H9 (cell line): ENCODE results near the gene TRPC4AP. TPM values are rescaled to one million over a fixed set of nuclear protein-coding genes. Genes with fewer than 3 reads are reported as not detected.

Source experiments
- DNase-seq: peaks from one replicate; pipeline ENCODE4 v3.0.0-alpha.2; 2017
- H2AFZ ChIP-seq: one replicate; pipeline ENCODE4 v1.6.1; 2013; ENCODE audit warnings: mild to moderate bottlenecking, low read length, control low read depth, moderate library complexity
- H2AK5ac ChIP-seq: 2 replicates; pipeline ENCODE4 v1.6.1; 2013; ENCODE audit warnings: low read length, control low read depth, mixed read lengths; ENCODE audit not compliant: insufficient read length
- H2BK120ac ChIP-seq: one replicate; pipeline ENCODE4 v1.6.1; 2013; ENCODE audit warnings: low read depth, mild to moderate bottlenecking, low read length, control low read depth, inconsistent platforms; ENCODE audit not compliant: poor library complexity, severe bottlenecking
- H2BK12ac ChIP-seq: 2 replicates; pipeline ENCODE4 v1.6.1; 2013; ENCODE audit warnings: low read length, control low read depth, mixed read lengths, low read depth; ENCODE audit not compliant: insufficient read length
- H2BK15ac ChIP-seq: 2 replicates; pipeline ENCODE4 v1.6.1; 2013; ENCODE audit warnings: low read depth, low read length, control low read depth
- H2BK20ac ChIP-seq: one replicate; pipeline ENCODE4 v1.6.1; 2013; ENCODE audit warnings: low read depth, mild to moderate bottlenecking, low read length, control low read depth, inconsistent platforms; ENCODE audit not compliant: poor library complexity, severe bottlenecking
- H2BK5ac ChIP-seq: 2 replicates; pipeline ENCODE4 v1.6.1; 2013; ENCODE audit warnings: low read length, control low read depth, mixed read lengths; ENCODE audit not compliant: insufficient read length
- H3K14ac ChIP-seq: 2 replicates; pipeline ENCODE4 v1.6.1; 2013; ENCODE audit warnings: low read length, control low read depth; ENCODE audit not compliant: insufficient read depth
- H3K18ac ChIP-seq: 2 replicates; pipeline ENCODE4 v1.6.1; 2013; ENCODE audit warnings: low read depth, mild to moderate bottlenecking, mixed read lengths, low read length, control low read depth; ENCODE audit not compliant: insufficient read length
- H3K23ac ChIP-seq: 2 replicates; pipeline ENCODE4 v1.6.1; 2013; ENCODE audit warnings: low read length, control low read depth, mixed read lengths, low read depth; ENCODE audit not compliant: insufficient read length
- H3K23me2 ChIP-seq: 2 replicates; pipeline ENCODE4 v1.6.1; 2013; ENCODE audit warnings: low read depth, mild to moderate bottlenecking, mixed read lengths, low read length, control low read depth; ENCODE audit not compliant: insufficient read length, poor library complexity, severe bottlenecking
- H3K27ac ChIP-seq: 2 replicates; pipeline ENCODE4 v1.5.1; 2013; ENCODE audit warnings: low read length, control low read depth, mixed read lengths, low read depth; ENCODE audit not compliant: insufficient read length
- H3K27me3 ChIP-seq: 2 replicates; pipeline ENCODE4 v1.6.1; 2013; ENCODE audit warnings: low read length, control low read depth, inconsistent platforms; ENCODE audit not compliant: insufficient read depth
- H3K4ac ChIP-seq: 2 replicates; pipeline ENCODE4 v1.6.1; 2013; ENCODE audit warnings: low read depth, mild to moderate bottlenecking, control low read depth, inconsistent platforms, low read length, moderate library complexity
- H3K4me1 ChIP-seq: 2 replicates; pipeline ENCODE4 v1.6.1; 2013; ENCODE audit warnings: low read length, control low read depth, inconsistent platforms; ENCODE audit not compliant: insufficient read depth
- H3K4me2 ChIP-seq: 2 replicates; pipeline ENCODE4 v1.6.1; 2013; ENCODE audit warnings: low read length, control low read depth, mixed read lengths; ENCODE audit not compliant: insufficient read length, insufficient read depth
- H3K56ac ChIP-seq: 2 replicates; pipeline ENCODE4 v1.6.1; 2013; ENCODE audit warnings: low read depth, mild to moderate bottlenecking, mixed read lengths, low read length, control low read depth; ENCODE audit not compliant: insufficient read length
- H3K79me1 ChIP-seq: 2 replicates; pipeline ENCODE4 v1.6.1; 2013; ENCODE audit warnings: low read depth, mild to moderate bottlenecking, moderate library complexity, low read length, control low read depth, inconsistent platforms; ENCODE audit not compliant: insufficient read depth, poor library complexity, severe bottlenecking
- H3K79me2 ChIP-seq: 2 replicates; pipeline ENCODE4 v1.6.1; 2013; ENCODE audit warnings: low read length, control low read depth, inconsistent platforms; ENCODE audit not compliant: insufficient read depth
- H3K9ac ChIP-seq: 2 replicates; pipeline ENCODE4 v1.6.1; 2013; ENCODE audit warnings: low read length, control low read depth, mixed read lengths; ENCODE audit not compliant: insufficient read length; ENCODE audit errors: extremely low read depth
- H3K9me3 ChIP-seq: one replicate; pipeline ENCODE4 v1.6.1; 2013; ENCODE audit warnings: low read depth, low read length, inconsistent platforms; ENCODE audit not compliant: control insufficient read depth
- H3T11ph ChIP-seq: one replicate; pipeline ENCODE4 v1.6.1; 2013; ENCODE audit warnings: mild to moderate bottlenecking, low read length, control low read depth, inconsistent platforms
- H4K20me1 ChIP-seq: one replicate; pipeline ENCODE4 v1.6.1; 2013; ENCODE audit not compliant: control insufficient read depth, insufficient read length, insufficient read depth
- H4K5ac ChIP-seq: 2 replicates; pipeline ENCODE4 v1.6.1; 2013; ENCODE audit warnings: low read depth, mild to moderate bottlenecking, mixed read lengths, low read length, control low read depth; ENCODE audit not compliant: insufficient read length
- H4K8ac ChIP-seq: replicated peaks from 2 replicates; pipeline ENCODE4 v1.6.1; 2013; ENCODE audit warnings: low read length, control low read depth, mixed read lengths, low read depth; ENCODE audit not compliant: insufficient read length
- H4K91ac ChIP-seq: 2 replicates; pipeline ENCODE4 v1.6.1; 2013; ENCODE audit warnings: low read depth, mild to moderate bottlenecking, moderate library complexity, mixed read lengths, low read length, control low read depth; ENCODE audit not compliant: insufficient read length
- H3K27ac Mint-ChIP-seq, 3 experiments: 2 replicates in 2 of 3; 3 replicates in 1 of 3; pipeline ENCODE4 v1.8.0; 2020 to 2021; ENCODE audit warnings: mixed read lengths in 3 of 3, mild to moderate bottlenecking in 1 of 3, moderate library complexity in 1 of 3
- H3K27me3 Mint-ChIP-seq: 2 replicates; pipeline ENCODE4 v1.8.0; 2021; ENCODE audit warnings: low read depth, mild to moderate bottlenecking, moderate library complexity, mixed read lengths
- H3K36me3 Mint-ChIP-seq, 3 experiments: 2 replicates in 2 of 3; 3 replicates in 1 of 3; pipeline ENCODE4 v1.8.0; 2020 to 2021; ENCODE audit warnings: low read depth in 3 of 3, mixed read lengths in 3 of 3; ENCODE audit not compliant: insufficient read depth in 1 of 3
- H3K4me1 Mint-ChIP-seq, 2 experiments: 2 replicates each; pipeline ENCODE4 v1.8.0; 2020; ENCODE audit warnings: mixed read lengths in 2 of 2
- H3K4me3 Mint-ChIP-seq, 2 experiments: 2 replicates in 1 of 2; 3 replicates in 1 of 2; pipeline ENCODE4 v1.8.0; 2020 to 2021; ENCODE audit warnings: mild to moderate bottlenecking in 2 of 2, mixed read lengths in 2 of 2, moderate library complexity in 1 of 2
- H3K9me3 Mint-ChIP-seq, 2 experiments: 2 replicates in 1 of 2; 3 replicates in 1 of 2; pipeline ENCODE4 v1.8.0; 2020; ENCODE audit warnings: mild to moderate bottlenecking in 2 of 2, mixed read lengths in 2 of 2, moderate library complexity in 1 of 2
- WGBS: extraction: QIAGEN DNeasy Blood & Tissue Kit; methylation state at CpG from one replicate; pipeline ENCODE4 v1.1.7; 2013; ENCODE audit warnings: missing lambda C conversion rate, low lambda C conversion rate, mixed read lengths; ENCODE audit not compliant: insufficient read length; ENCODE audit errors: extremely low coverage; 5-methylcytosine and 5-hydroxymethylcytosine counted together
- total RNA-seq: library from RNA; stranded (reverse); gene quantifications from 2 replicates; pipeline ENCODE4 v1.2.1, GENCODE V29; 2021
- TF ChIP-seq, protein P1 (sequence below): fragments of 200-600 bp; sonication (generic); conservative IDR thresholded peaks from 3 replicates; pipeline ENCODE4 v1.8.0; 2021; ENCODE audit warnings: antibody characterized with exemption, mild to moderate bottlenecking

TRPC4AP gene
- total RNA-seq, 1 experiment from 2014 or later = 93.9 TPM

DNA sequence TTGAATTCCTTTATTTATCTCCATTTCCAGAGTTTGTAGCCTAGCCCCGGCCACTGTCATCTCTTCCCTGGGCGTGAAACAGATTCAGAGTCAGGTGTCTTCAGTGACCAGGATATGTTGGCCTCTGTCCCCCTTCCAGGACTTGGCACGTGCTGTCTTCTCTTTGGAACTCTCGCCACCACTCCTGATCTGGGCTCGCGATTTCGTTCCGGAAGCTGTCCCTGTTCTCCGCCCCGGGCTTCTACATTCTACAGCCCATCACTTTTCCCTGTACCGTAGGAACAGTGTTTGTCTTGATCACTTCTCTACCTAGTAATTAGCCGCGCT is 137.7 kb downstream of the TRPC4AP start:
- no peak overlapping the region for H3K27ac ChIP-seq
- H4K91ac ChIP-seq = no peak overlapping the region
- WGBS = no CpG with 5 or more reads among the region's 13 CpGs

More for the DNA sequence above, 137.7 kb downstream of the TRPC4AP start:
- Histone ChIP-seq H3K9me3 (no peaks in the 10 kb centered on the region), H3K4me2 (peak overlapping the region; percentile 50), H2BK5ac (no peak overlapping the region), H2AK5ac (no peak overlapping the region), H4K8ac (no peak overlapping the region), H4K5ac (no peak overlapping the region), H2BK120ac (no peak overlapping the region), H3K79me1 (no peaks in the 10 kb centered on the region), H3K56ac (no peak overlapping the region), H2BK15ac (no peak overlapping the region), H3K4ac (no peak overlapping the region), H2BK12ac (no peak overlapping the region), H3K23ac (no peak overlapping the region), H3K23me2 (peaks cover 5% of the 10 kb centered on the region), H2AFZ (no peak overlapping the region), H3K14ac (no peak overlapping the region), H2BK20ac (no peak overlapping the region), H3K4me1 (no peaks in the 10 kb centered on the region), H3T11ph (no peak overlapping the region), H4K20me1 (no peaks in the 10 kb centered on the region), H3K9ac (peak overlapping the region; percentile 31), H3K27me3 (no peaks in the 10 kb centered on the region), H3K79me2 (no peaks in the 10 kb centered on the region), H3K18ac (no peak overlapping the region)
- Mint-ChIP-seq H3K27me3 (no peaks in the 10 kb centered on the region; the same call in none of the 2 replicates), H3K36me3 (peaks cover 1 to 5% (median 4%) of the 10 kb centered on the region in 3 experiments; a peak in 3 of 7 replicates), H3K27ac (peak overlapping the region in 2 of 3 experiments; percentile 57 to 98; a peak in 6 of 7 replicates), H3K4me3 (peak overlapping the region; percentile 94 to 98), H3K9me3 (no peaks in the 10 kb centered on the region; a peak in 1 of 5 replicates), H3K4me1 (peaks cover 40 to 46% of the 10 kb centered on the region in 2 experiments)
- no peak for DNase-seq
- TF ChIP-seq, protein P1, sequence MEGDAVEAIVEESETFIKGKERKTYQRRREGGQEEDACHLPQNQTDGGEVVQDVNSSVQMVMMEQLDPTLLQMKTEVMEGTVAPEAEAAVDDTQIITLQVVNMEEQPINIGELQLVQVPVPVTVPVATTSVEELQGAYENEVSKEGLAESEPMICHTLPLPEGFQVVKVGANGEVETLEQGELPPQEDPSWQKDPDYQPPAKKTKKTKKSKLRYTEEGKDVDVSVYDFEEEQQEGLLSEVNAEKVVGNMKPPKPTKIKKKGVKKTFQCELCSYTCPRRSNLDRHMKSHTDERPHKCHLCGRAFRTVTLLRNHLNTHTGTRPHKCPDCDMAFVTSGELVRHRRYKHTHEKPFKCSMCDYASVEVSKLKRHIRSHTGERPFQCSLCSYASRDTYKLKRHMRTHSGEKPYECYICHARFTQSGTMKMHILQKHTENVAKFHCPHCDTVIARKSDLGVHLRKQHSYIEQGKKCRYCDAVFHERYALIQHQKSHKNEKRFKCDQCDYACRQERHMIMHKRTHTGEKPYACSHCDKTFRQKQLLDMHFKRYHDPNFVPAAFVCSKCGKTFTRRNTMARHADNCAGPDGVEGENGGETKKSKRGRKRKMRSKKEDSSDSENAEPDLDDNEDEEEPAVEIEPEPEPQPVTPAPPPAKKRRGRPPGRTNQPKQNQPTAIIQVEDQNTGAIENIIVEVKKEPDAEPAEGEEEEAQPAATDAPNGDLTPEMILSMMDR = no peak
